Measurements from ENCODE around the gene LDLRAD3. TPM values are rescaled to one million over a fixed set of nuclear protein-coding genes. Genes with fewer than 3 reads are reported as not detected.

LDLRAD3 gene
- total RNA-seq, 1 donor from 2014 or later = 19.6 TPM

GRCh38 chr11:36118084-36118483, 174.2 kb downstream of the LDLRAD3 start:
- DNase-seq (ENCODE audit: low spot score, unreplicated experiment) = no peak
- Mint-ChIP-seq H3K36me3 (ENCODE audit: insufficient read depth) (peaks cover 16% of the 10 kb centered on the region), H3K9me3 (ENCODE audit: low read depth) (peaks cover 2% of the 10 kb centered on the region), H3K4me3 (ENCODE audit: low read depth) (no peak overlapping the region), H3K27me3 (no peaks in the 10 kb centered on the region), H3K4me1 (ENCODE audit: low read depth) (no peaks in the 10 kb centered on the region), H3K27ac (no peak overlapping the region)
- no peak for TF ChIP-seq CTCF (IDR thresholded peaks at IDR 0.05; ENCODE audit: unreplicated experiment)

- peaks cover 5% of the 10 kb centered on the region for H3K4me1 Mint-ChIP-seq (ENCODE audit: low read depth)
- no peak for TF ChIP-seq CTCF (IDR thresholded peaks at IDR 0.05; ENCODE audit: unreplicated experiment)
- H3K9me3 Mint-ChIP-seq (ENCODE audit: low read depth) = no peaks in the 10 kb centered on the region
- H3K27me3 Mint-ChIP-seq = no peaks in the 10 kb centered on the region
- no peak overlapping the region for H3K4me3 Mint-ChIP-seq (ENCODE audit: low read depth)
- no peak for DNase-seq (ENCODE audit: low spot score, unreplicated experiment)
- H3K36me3 Mint-ChIP-seq (ENCODE audit: insufficient read depth) = peaks cover 10% of the 10 kb centered on the region
- H3K27ac Mint-ChIP-seq = no peak overlapping the region
Measured at GRCh38 chr11:36119300-36119699, 175.4 kb downstream of the LDLRAD3 start.

DNA sequence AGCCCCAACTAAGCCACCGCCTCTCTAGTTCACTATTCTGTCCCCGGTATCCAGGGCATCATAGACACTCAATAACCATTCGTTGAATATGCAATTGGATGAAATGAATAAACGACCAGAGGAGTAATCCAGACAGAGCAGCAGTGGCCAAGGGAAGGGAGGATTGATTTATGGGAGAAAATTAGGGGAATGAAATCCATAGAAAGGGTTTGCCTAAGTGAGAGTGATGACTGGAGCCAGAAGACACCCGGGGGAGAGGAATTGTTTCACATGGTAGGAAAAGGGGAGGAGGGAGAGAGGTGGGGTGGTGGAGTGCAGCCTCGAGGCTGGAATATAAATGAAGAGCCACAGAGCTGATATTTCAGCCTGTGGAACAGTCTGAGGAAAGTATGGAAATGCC, 177.2 kb downstream of the LDLRAD3 start:
- Mint-ChIP-seq H3K4me1 (ENCODE audit: low read depth) (peaks cover 21% of the 10 kb centered on the region), H3K27ac (no peak overlapping the region)
- TF ChIP-seq CTCF (IDR thresholded peaks at IDR 0.05; ENCODE audit: unreplicated experiment) = no peak

DNA sequence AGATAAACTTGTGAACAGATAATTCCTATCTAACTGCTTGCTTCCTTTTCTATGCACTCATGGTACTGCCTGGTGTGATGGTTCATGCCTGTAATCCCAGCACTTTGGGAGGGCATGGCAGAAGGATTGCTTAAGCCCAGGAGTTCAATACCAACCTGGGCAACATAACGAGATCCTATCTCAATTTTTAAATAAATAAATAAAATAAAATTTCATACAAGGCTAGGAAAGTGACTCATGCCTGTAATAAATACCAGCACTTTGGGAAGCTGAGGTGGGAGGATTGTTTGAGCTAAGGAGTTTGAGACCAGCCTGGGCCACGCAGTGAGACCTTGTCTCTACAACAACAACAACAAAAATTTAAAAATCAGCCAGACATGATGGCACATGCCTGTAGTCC, 178.8 kb downstream of the LDLRAD3 start:
- no peak for TF ChIP-seq CTCF (IDR thresholded peaks at IDR 0.05; ENCODE audit: unreplicated experiment)
- H3K4me1 Mint-ChIP-seq (ENCODE audit: low read depth) = peaks cover 28% of the 10 kb centered on the region
- DNase-seq (ENCODE audit: low spot score, unreplicated experiment) = no peak

More for the DNA sequence above, 177.2 kb downstream of the LDLRAD3 start:
- Mint-ChIP-seq H3K4me3 (ENCODE audit: low read depth) (no peak overlapping the region), H3K36me3 (ENCODE audit: insufficient read depth) (peaks cover 1% of the 10 kb centered on the region), H3K9me3 (ENCODE audit: low read depth) (no peaks in the 10 kb centered on the region), H3K27me3 (peaks cover 1% of the 10 kb centered on the region)
- DNase-seq (ENCODE audit: low spot score, unreplicated experiment) = no peak

DNA sequence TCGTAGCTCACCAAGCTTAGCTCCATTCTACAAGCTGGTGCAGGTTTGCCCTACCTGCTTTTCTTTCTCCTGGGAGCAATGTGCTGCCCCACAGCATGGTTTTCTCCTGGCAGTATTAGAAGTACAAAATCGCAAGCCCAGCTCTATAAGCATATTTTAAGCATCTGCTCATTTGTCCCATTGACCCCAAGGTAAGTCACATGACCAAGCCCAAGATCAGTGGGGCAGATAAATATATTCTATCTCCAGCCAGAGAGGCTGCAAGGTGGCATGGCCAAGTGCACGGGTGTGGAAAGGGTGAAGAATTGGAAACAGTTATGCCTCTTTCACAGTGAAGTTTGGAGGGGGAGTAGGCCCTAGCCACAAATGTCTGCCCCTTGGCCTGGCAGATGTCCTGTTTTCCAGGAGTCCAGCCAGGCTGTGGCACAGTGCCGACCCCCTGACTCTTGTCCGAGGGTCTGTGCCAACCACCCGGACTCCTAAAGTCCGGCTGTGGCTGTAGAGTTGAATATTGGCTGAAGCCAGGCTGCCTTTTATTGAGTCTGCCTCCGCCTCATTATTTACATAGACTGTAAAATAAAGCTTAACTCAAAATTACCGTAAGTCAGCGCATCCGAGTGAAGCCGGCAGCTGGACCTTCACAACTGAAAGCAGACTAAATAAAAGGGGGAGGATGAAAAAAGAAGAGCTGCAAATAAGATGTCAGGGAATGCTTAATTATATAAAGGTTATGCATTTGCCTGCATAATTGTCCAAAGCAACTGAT, 179.7 kb downstream of the LDLRAD3 start:
- H3K27ac Mint-ChIP-seq = peak overlapping the region; percentile 13
- TF ChIP-seq CTCF (IDR thresholded peaks at IDR 0.05; ENCODE audit: unreplicated experiment) = no peak
- H3K4me1 Mint-ChIP-seq (ENCODE audit: low read depth) = peaks cover 28% of the 10 kb centered on the region
- H3K36me3 Mint-ChIP-seq (ENCODE audit: insufficient read depth) = no peaks in the 10 kb centered on the region
- H3K4me3 Mint-ChIP-seq (ENCODE audit: low read depth) = no peak overlapping the region
- no peaks in the 10 kb centered on the region for H3K9me3 Mint-ChIP-seq (ENCODE audit: low read depth)
- no peak for DNase-seq (ENCODE audit: low spot score, unreplicated experiment)
- H3K27me3 Mint-ChIP-seq = peaks cover 4% of the 10 kb centered on the region

More for the DNA sequence above, 178.8 kb downstream of the LDLRAD3 start:
- Mint-ChIP-seq H3K9me3 (ENCODE audit: low read depth) (no peaks in the 10 kb centered on the region), H3K4me3 (ENCODE audit: low read depth) (no peak overlapping the region), H3K27me3 (peaks cover 4% of the 10 kb centered on the region), H3K27ac (no peak overlapping the region), H3K36me3 (ENCODE audit: insufficient read depth) (no peaks in the 10 kb centered on the region)

All from progenitor cell of endocrine pancreas (in vitro differentiated cells).